OCI-M2 (cell line): ENCODE measurements around the gene AHDC1.
"Not testable (repeated sequence)": the region's sequence is repeated elsewhere in the genome, so short reads cannot be mapped to it uniquely, and the experiment has no call there.

Experiments
- DNase-seq: peaks from one replicate; lab custom pipeline; 2025; ENCODE audit not compliant: unreplicated experiment; lab: John Stamatoyannopoulos, UW

AHDC1 gene

GRCh38 chr1:27553823-27554222, 50.1 kb downstream of the AHDC1 start:
- not testable (repeated sequence) for DNase-seq

- no peak for DNase-seq
These were observed 51.0 kb downstream of the AHDC1 start for GRCh38 chr1:27552911-27553420.

- no peak for DNase-seq
These were observed 52.0 kb downstream of the AHDC1 start for GRCh38 chr1:27551953-27552312.

- no peak for DNase-seq
These were observed 52.6 kb downstream of the AHDC1 start for GRCh38 chr1:27551170-27551952.

GRCh38 chr1:27550510-27551169, 53.3 kb downstream of the AHDC1 start:
- DNase-seq, result no peak

- no peak for DNase-seq
These were observed 54.0 kb downstream of the AHDC1 start for GRCh38 chr1:27549807-27550408.

GRCh38 chr1:27548858-27549719, 54.9 kb downstream of the AHDC1 start:
- DNase-seq, result no peak

- DNase-seq, result no peak
These were observed 55.6 kb downstream of the AHDC1 start for GRCh38 chr1:27548136-27548853.

- DNase-seq, result no peak
These were observed 56.5 kb downstream of the AHDC1 start for GRCh38 chr1:27547220-27548116.

- DNase-seq, result no peak
These were observed 58.1 kb downstream of the AHDC1 start for GRCh38 chr1:27545876-27546275.

- no peak for DNase-seq
These were observed 58.7 kb downstream of the AHDC1 start for GRCh38 chr1:27545271-27545670.

GRCh38 chr1:27544834-27545233, 59.1 kb downstream of the AHDC1 start:
- DNase-seq, result no peak

GRCh38 chr1:27543284-27543683, 60.7 kb downstream of the AHDC1 start:
- no peak for DNase-seq

GRCh38 chr1:27542463-27543273, 61.3 kb downstream of the AHDC1 start:
- DNase-seq, result peak; percentile 86

- no peak for DNase-seq
These were observed 63.8 kb downstream of the AHDC1 start for GRCh38 chr1:27539901-27540861.

GRCh38 chr1:27538793-27539192, 65.2 kb downstream of the AHDC1 start:
- DNase-seq, result no peak

GRCh38 chr1:27538305-27538676, 65.7 kb downstream of the AHDC1 start:
- DNase-seq, result not testable (repeated sequence)
